Heart left ventricle (tissue), 16 donors: ENCODE measurements around the gene MATN1. TPM values are rescaled to one million over a fixed set of nuclear protein-coding genes. Genes with fewer than 3 reads are reported as not detected.

Experiments used
- ATAC-seq, 4 donors: fragments of 200-7000 bp; cut with Tn5 transposase; one replicate each; pipeline ENCODE4 v1.9.1; 2020 to 2022; ENCODE audit warnings: moderate library complexity in 4 of 4, mild to moderate bottlenecking in 3 of 4, moderate number of reproducible peaks in 1 of 4
- DNase-seq, 5 donors: peaks; one replicate each; pipeline ENCODE4 v3.0.0-alpha.2; 2020
- H3K27ac ChIP-seq, 12 donors: fragments of 200-600 bp; sonication (generic) in 4 of 12; one replicate each; pipeline versions ENCODE4 v1.5.0 to v1.8.0; 2016 to 2022; ENCODE audit warnings: mild to moderate bottlenecking in 2 of 12
- H3K27me3 ChIP-seq, 9 donors: fragments of 200-600 bp; sonication (generic) in 2 of 9; one replicate each; pipeline versions ENCODE4 v1.5.1 to v1.8.0; 2016 to 2022; ENCODE audit warnings: mild to moderate bottlenecking in 3 of 9
- H3K36me3 ChIP-seq, 9 donors: fragments of 200-600 bp; sonication (generic) in 2 of 9; one replicate each; pipeline versions ENCODE4 v1.5.0 to v1.8.0; 2018 to 2022; ENCODE audit warnings: mild to moderate bottlenecking in 2 of 9
- H3K4me1 ChIP-seq, 12 donors: fragments of 200-600 bp; sonication (generic) in 4 of 12; one replicate each; pipeline versions ENCODE4 v1.5.0 to v1.8.0; 2016 to 2022; ENCODE audit warnings: mild to moderate bottlenecking in 3 of 12
- H3K4me3 ChIP-seq, 12 donors: fragments of 200-600 bp; sonication (generic) in 4 of 12; one replicate each; pipeline versions ENCODE4 v1.5.0 to v1.8.0; 2017 to 2022; ENCODE audit warnings: mild to moderate bottlenecking in 9 of 12, moderate library complexity in 4 of 12
- H3K9me3 ChIP-seq, 12 donors: fragments of 200-600 bp; sonication (generic) in 4 of 12; one replicate each; pipeline versions ENCODE4 v1.5.0 to v1.8.0; 2016 to 2022; ENCODE audit warnings: mild to moderate bottlenecking in 1 of 12
- POLR2A ChIP-seq, 2 donors: fragments of 450-650 bp; IDR thresholded peaks; one replicate each; pipeline ENCODE4 v1.6.1; 2017; ENCODE audit warnings: antibody characterized with exemption in 2 of 2, mild to moderate bottlenecking in 2 of 2, moderate library complexity in 2 of 2
- WGBS, 4 donors: extraction: QIAGEN DNeasy Blood & Tissue Kit in 2 of 4; methylation state at CpG; one replicate each; pipeline versions ENCODE4 v1.1.5 to v1.1.7; 2013 to 2018; 5-methylcytosine and 5-hydroxymethylcytosine counted together
- intact Hi-C, 10 donors: fragments of 100-400 bp; cut with DNase I; formaldehyde crosslinking; loops; one replicate each; pipeline versions ENCODE4 v1.11.1 to v1.14.2; 2022
- polyA plus RNA-seq, 2 donors: library from polyadenylated mRNA; stranded (reverse); fragments of 200-250 nt; gene quantifications; one replicate each; pipeline ENCODE4 v1.2.3, GENCODE V29; 2013
- total RNA-seq, 9 donors: library from RNA; depleted of rRNA in 2 of 9; stranded (reverse); fragments of >200 nt in 2 of 9; fragmentation: NEBNext Ultra II Directional in 3 of 9; extraction: Animal tissue kit (Norgen Biotek cat#: 25700) in 3 of 9; gene quantifications; one replicate each; pipeline versions ENCODE4 v1.1.0 to v1.2.4, GENCODE V29; 2016 to 2023
- TF ChIP-seq, protein P1 (sequence below), 12 donors: fragments of 200-600 bp; sonication (generic) in 4 of 12; IDR thresholded peaks; one replicate each; pipeline versions ENCODE4 v1.5.0 to v1.8.0; 2018 to 2022; ENCODE audit warnings: antibody characterized with exemption in 12 of 12, mild to moderate bottlenecking in 5 of 12
- donor health status: ischemic (EF 13 %, LVEDD 7.1; RV severe dilation, severe dysfunction).
- donor health status: healthy with polysubstance abuse.
- donor health status: DM: no; HTN: yes; CAD: no.
- donor health status: DM: no; HTN: no; CAD: no.
- donor health status: ischemic (EF 25% LVEDD 6.9; RV normal size, moderate dysfunction).
- donor health status: ischemic (EF 25% LVEDD 5.7; RV mildly dilated, moderate dysfunction).
- donor health status: healthy.
- donor health status: DM: yes; HTN: yes; CAD: no.
- donor health status: ischemic (EF 35%, LVEDD 5.7; RV mildly dilated, moderate dysfunction).
- donor health status: nonischemic (EF 11% LVEDD 7.7; RV severe dilation, severe dysfunction).
- donor health status: DM: yes; HTN: yes; CAD: no.
- donor health status: PGD.
- donor health status: ischemic (EF 29% LVEDD 5.4; RV normal size, mild dysfunction).
- donor health status: nonischemic (EF 23%, LVEDD 6.1; RV moderate dilation, normal function).

Gene MATN1
- total and polyA plus RNA-seq, 11 donors: 0.67 TPM; not detected in 10

DNA sequence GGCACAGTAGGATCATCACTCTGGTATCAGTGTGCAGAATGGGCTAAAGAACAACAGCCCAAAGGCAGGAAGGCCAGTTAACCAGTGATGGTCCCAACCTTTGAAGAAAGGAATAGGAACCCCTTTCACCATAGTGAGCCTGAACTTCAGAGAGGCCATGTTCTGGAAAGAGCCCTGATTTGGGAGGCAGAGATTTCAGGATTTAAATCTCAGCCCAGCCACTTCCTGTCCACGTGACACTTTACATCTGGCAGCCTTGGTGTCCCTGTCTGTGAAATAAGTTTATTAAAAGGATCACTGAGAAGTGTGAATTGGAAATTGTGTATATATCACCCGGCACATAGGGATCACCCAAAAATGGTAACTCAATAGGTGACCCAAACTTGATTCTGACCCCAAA, 13.0 kb downstream of the MATN1 start:
- Histone ChIP-seq H3K27me3 (peaks cover 0 to 7% (median 0%) of the 10 kb centered on the region in 9 donors), H3K9me3 (peaks cover 0 to 4% (median 2%) of the 10 kb centered on the region in 12 donors), H3K27ac (no peak overlapping the region), H3K4me3 (no peak overlapping the region), H3K36me3 (no peaks in the 10 kb centered on the region), H3K4me1 (peaks cover 0 to 19% (median 6%) of the 10 kb centered on the region in 12 donors)
- 49 to 90% (median 54%) methylated on average over 2 of the region's 2 CpGs for WGBS, 4 donors
- DNase-seq (no peak), ATAC-seq (no peak)
- TF ChIP-seq, protein P1, sequence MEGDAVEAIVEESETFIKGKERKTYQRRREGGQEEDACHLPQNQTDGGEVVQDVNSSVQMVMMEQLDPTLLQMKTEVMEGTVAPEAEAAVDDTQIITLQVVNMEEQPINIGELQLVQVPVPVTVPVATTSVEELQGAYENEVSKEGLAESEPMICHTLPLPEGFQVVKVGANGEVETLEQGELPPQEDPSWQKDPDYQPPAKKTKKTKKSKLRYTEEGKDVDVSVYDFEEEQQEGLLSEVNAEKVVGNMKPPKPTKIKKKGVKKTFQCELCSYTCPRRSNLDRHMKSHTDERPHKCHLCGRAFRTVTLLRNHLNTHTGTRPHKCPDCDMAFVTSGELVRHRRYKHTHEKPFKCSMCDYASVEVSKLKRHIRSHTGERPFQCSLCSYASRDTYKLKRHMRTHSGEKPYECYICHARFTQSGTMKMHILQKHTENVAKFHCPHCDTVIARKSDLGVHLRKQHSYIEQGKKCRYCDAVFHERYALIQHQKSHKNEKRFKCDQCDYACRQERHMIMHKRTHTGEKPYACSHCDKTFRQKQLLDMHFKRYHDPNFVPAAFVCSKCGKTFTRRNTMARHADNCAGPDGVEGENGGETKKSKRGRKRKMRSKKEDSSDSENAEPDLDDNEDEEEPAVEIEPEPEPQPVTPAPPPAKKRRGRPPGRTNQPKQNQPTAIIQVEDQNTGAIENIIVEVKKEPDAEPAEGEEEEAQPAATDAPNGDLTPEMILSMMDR (IDR thresholded peaks at IDR 0.05): no peak
- TF ChIP-seq POLR2A (IDR thresholded peaks at IDR 0.05): no peak
- intact Hi-C loops: loop anchor here in 1 of 10 donors (10.0 kb wide), 1 partner anchor 916 kb away; no protein-coding TSS in a partner anchor

DNA sequence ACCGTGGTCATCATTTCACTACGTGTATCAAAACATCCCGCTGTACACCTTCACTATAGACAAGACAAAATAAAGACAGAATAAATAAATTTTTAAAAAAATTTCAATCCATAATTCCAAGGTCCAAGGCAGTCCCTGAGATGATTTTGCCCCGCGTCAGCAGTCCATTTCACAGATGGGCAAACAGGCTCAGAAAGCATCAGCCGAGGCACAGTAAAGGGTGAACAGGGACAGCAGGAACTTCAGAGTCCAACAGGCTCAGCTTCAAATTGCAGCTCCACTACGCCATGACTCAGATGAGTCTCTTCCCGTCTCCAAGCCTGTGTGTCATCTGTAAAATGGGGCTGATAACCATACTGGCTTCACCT, 15.0 kb downstream of the MATN1 start:
- Histone ChIP-seq H3K27ac (no peak overlapping the region), H3K4me3 (no peak overlapping the region), H3K9me3 (no peaks in the 10 kb centered on the region), H3K27me3 (peaks cover 0 to 7% (median 0%) of the 10 kb centered on the region in 9 donors), H3K36me3 (no peaks in the 10 kb centered on the region), H3K4me1 (peaks cover 0 to 26% (median 6%) of the 10 kb centered on the region in 12 donors)
- DNase-seq: no peak
- WGBS, 4 donors: 47 to 50% (median 50%) methylated on average over 8 of the region's 8 CpGs
- intact Hi-C loops: loop anchor here (1.0 to 10.0 kb wide), 11 partner anchors 184 to 1824 kb away; partner anchors contain the start of gene PTPRU (in 9 of the 10)
- no peak for TF ChIP-seq POLR2A (IDR thresholded peaks at IDR 0.05)
- TF ChIP-seq, protein P1 (IDR thresholded peaks at IDR 0.05): no peak
- ATAC-seq: no peak

DNA sequence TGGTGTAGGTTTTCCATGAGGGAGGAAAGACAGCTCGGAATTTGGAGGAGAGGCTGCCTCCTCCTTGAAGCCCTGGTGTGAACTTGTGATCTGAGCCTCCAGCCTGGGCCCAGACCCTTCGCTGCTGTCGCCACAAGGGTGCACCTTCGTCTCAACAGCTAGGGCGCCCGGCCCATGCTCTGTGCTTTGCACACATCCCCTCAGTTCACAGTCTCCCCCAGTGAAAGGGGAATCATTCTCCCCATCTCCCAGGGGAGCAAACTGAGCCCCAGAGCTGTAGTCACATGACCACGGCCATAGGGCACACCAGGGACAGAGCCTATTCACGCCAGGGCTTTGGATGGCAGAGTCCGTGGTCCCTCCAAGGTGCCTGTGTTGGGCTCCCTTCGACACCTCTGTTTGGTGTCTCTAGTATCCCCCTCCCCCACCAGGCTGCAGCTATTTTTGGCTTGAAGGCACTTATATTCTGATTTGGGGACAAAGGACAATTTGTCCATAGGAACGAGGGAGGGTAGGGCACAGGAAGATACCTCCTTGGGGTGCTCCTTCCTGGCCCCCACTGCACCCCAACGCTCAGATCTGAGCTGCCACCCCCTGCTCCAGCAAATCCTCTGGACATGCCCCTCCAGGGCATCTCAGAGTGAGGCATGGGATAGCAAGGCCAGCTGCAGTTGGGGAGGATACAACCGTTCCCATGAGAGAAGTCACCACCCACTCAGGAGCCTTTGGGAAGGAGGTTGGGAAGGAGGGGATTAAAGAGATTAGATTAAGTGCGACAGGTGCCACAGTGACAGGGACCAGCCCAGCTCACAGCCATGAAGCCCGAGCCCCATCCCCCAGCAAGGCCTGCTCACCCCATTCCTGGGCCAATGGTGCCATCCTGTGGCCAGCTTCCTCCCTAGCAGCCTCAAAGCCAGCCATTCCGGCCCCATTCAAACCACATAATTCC, 15.7 kb downstream of the MATN1 start:
- DNase-seq (peak; percentile 66 to 81 (median 76)), ATAC-seq (peak; percentile 82 to 90 (median 87))
- Histone ChIP-seq H3K4me1 (peaks cover 0 to 26% (median 6%) of the 10 kb centered on the region in 12 donors), H3K27me3 (peaks cover 0 to 7% (median 0%) of the 10 kb centered on the region in 9 donors), H3K27ac (no peak overlapping the region), H3K9me3 (no peaks in the 10 kb centered on the region), H3K36me3 (no peaks in the 10 kb centered on the region), H3K4me3 (no peak overlapping the region)
- WGBS, 4 donors: 26 to 38% (median 33%) methylated on average over 11 to 16 of the region's 16 CpGs
- TF ChIP-seq, protein P1 (IDR thresholded peaks at IDR 0.05): peak; percentile 46 to 85 (median 75)
- TF ChIP-seq POLR2A (IDR thresholded peaks at IDR 0.05): no peak
- intact Hi-C loops: loop anchor here (1.0 to 10.0 kb wide), 12 partner anchors 183 to 1823 kb away; partner anchors contain the start of gene PTPRU (in 10 of the 10)

DNA sequence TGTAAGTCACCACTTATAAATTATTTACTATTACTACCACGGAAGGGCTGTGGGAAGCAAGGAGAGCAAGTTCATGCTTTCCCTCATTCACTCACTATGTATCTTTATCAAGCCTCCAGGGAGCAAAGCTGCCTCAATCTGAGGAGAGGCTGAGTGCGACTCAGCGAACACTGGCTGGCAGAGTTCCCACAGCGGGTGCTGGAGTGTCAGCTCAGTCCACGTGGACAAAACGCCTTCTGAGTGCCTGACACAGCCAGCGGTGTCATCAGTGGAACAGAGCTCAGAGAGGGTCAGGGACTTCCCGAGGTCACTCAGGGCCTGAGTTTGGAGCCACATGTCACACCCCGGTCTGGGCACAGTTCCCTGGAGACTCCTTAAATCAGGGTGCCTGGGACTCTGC, 16.9 kb downstream of the MATN1 start:
- 10 to 31% (median 17%) methylated on average over 4 to 9 of the region's 9 CpGs for WGBS, 4 donors
- intact Hi-C loops: loop anchor here (2.0 to 10.0 kb wide), 11 partner anchors 182 to 1822 kb away; partner anchors contain the start of gene PTPRU (in 10 of the 10)
- Histone ChIP-seq H3K27me3 (peaks cover 0 to 7% (median 0%) of the 10 kb centered on the region in 9 donors), H3K27ac (peak overlapping the region in 1 of 12 donors; percentile 16), H3K9me3 (no peaks in the 10 kb centered on the region), H3K36me3 (no peaks in the 10 kb centered on the region), H3K4me1 (peaks cover 0 to 26% (median 6%) of the 10 kb centered on the region in 12 donors), H3K4me3 (no peak overlapping the region)
- DNase-seq (peak in 4 of 5 donors; percentile 49 to 87 (median 86)), ATAC-seq (peak in 3 of 4 donors; percentile 48 to 64 (median 52))
- TF ChIP-seq, protein P1 (IDR thresholded peaks at IDR 0.05): no peak
- TF ChIP-seq POLR2A (IDR thresholded peaks at IDR 0.05): no peak
